CD4-positive, alpha-beta T cell treated with Interleukin-4 for 4 hours (primary cell): ENCODE measurements around the gene KCTD15.

Experiments
- DNase-seq: peaks from one replicate; pipeline ENCODE4 v3.0.0-alpha.2; 2020

The KCTD15 gene

GRCh38 chr19:33862981-33863380 lies 66.3 kb downstream of the KCTD15 start:
- DNase-seq = no peak

- no peak for DNase-seq
Observed at GRCh38 chr19:33863436-33863835, 66.8 kb downstream of the KCTD15 start.

- DNase-seq = no peak
Observed at GRCh38 chr19:33864311-33864850, 67.7 kb downstream of the KCTD15 start.

GRCh38 chr19:33865306-33865705 lies 68.6 kb downstream of the KCTD15 start:
- no peak for DNase-seq
